B cell (primary cell): Measurements from ENCODE around the gene ACER2. TPM values are rescaled to one million over a fixed set of nuclear protein-coding genes. Genes with fewer than 3 reads are reported as not detected.

Experiments
- ATAC-seq: fragments of 200-7000 bp; cut with Tn5 transposase; one replicate; pipeline ENCODE4 v1.10.0; 2021; ENCODE audit warnings: low read depth, mild to moderate bottlenecking, moderate number of reproducible peaks, moderate library complexity
- CTCF ChIA-PET: fragments of 350-600 bp; sonication (Branson Sonifier 250); formaldehyde crosslinking; loops from one replicate; lab custom pipeline; 2021; ENCODE audit warnings: antibody characterized with exemption, inconsistent platforms; lab: Charles Lee
- POLR2A ChIA-PET: fragments of 350-600 bp; sonication (Branson Sonifier 250); formaldehyde crosslinking; loops from one replicate; lab custom pipeline; 2021; ENCODE audit warnings: antibody characterized with exemption; lab: Charles Lee
- DNase-seq: peaks from one replicate; pipeline ENCODE4 v3.0.0; 2013
- H2AFZ ChIP-seq: 2 replicates; pipeline ENCODE4 v1.6.1; 2012; ENCODE audit warnings: mild to moderate bottlenecking, low read depth, low read length; ENCODE audit not compliant: insufficient read depth, poor library complexity, severe bottlenecking
- H3K27ac ChIP-seq, 2 donors: 1 replicate in 1 of 2; 2 replicates in 1 of 2; pipeline ENCODE4 v1.5.1; 2012 to 2013; ENCODE audit warnings: low read length in 2 of 2, mild to moderate bottlenecking in 2 of 2, moderate library complexity in 1 of 2
- H3K27me3 ChIP-seq, 4 experiments: fragments of 200-600 bp in 1 of 4; sonication (generic) in 1 of 4; replicated peaks in 1 of 4; 1 replicate in 2 of 4; 2 replicates in 2 of 4; pipeline versions ENCODE4 v1.6.1 to v1.7.0; 2013 to 2016; ENCODE audit warnings: low read length in 3 of 4, mild to moderate bottlenecking in 2 of 4, mixed read lengths in 1 of 4, moderate library complexity in 1 of 4; ENCODE audit not compliant: insufficient read depth in 4 of 4, control insufficient read depth in 3 of 4; ENCODE audit errors: control extremely low read depth in 1 of 4
- H3K36me3 ChIP-seq, 2 experiments: replicated peaks in 1 of 2; 1 replicate in 1 of 2; 2 replicates in 1 of 2; pipeline versions ENCODE4 v1.6.1 to v1.7.1; 2013; ENCODE audit warnings: low read length in 1 of 2; ENCODE audit not compliant: insufficient read depth in 2 of 2, control insufficient read depth in 1 of 2; ENCODE audit errors: control extremely low read depth in 1 of 2, extremely low read depth in 1 of 2
- H3K4me1 ChIP-seq, 2 donors: fragments of 200-600 bp in 1 of 2; sonication (generic) in 1 of 2; 1 replicate in 1 of 2; 2 replicates in 1 of 2; pipeline versions ENCODE4 v1.5.1 to v1.6.1; 2013 to 2017; ENCODE audit warnings: low read length in 2 of 2; ENCODE audit not compliant: control insufficient read depth in 2 of 2, insufficient read depth in 2 of 2
- H3K4me2 ChIP-seq: replicated peaks from 2 replicates; pipeline ENCODE3; 2012; ENCODE audit warnings: mild to moderate bottlenecking, low read depth, low read length; ENCODE audit not compliant: poor library complexity, severe bottlenecking
- H3K4me3 ChIP-seq, 5 experiments: fragments of 200-600 bp in 1 of 5; sonication (generic) in 1 of 5; 1 replicate in 3 of 5; 2 replicates in 2 of 5; pipeline versions ENCODE4 v1.5.1 to v1.7.0; 2011 to 2016; ENCODE audit warnings: low read length in 4 of 5, mild to moderate bottlenecking in 4 of 5, low read depth in 2 of 5, control low read depth in 1 of 5, moderate library complexity in 1 of 5; ENCODE audit not compliant: insufficient read depth in 1 of 5; ENCODE audit errors: control extremely low read depth in 1 of 5, extremely low read depth in 1 of 5
- H3K79me2 ChIP-seq: fragments of 200-600 bp; sonication (generic); one replicate; pipeline ENCODE4 v1.6.0; 2016; ENCODE audit warnings: low read length; ENCODE audit not compliant: control insufficient read depth, insufficient read depth
- H3K9ac ChIP-seq: fragments of 200-600 bp; sonication (generic); 2 replicates; pipeline ENCODE4 v1.6.1; 2017; ENCODE audit warnings: mild to moderate bottlenecking, low read length, moderate library complexity
- H3K9me3 ChIP-seq, 3 donors: one replicate each; pipeline versions ENCODE4 v1.6.1 to v1.7.1; 2013; ENCODE audit warnings: low read length in 2 of 3; ENCODE audit not compliant: control insufficient read depth in 2 of 3, insufficient read depth in 1 of 3; ENCODE audit errors: control extremely low read depth in 1 of 3
- H4K20me1 ChIP-seq: 2 replicates; pipeline ENCODE4 v1.6.0; 2012; ENCODE audit warnings: mild to moderate bottlenecking, low read length; ENCODE audit not compliant: insufficient read depth, control insufficient read depth, poor library complexity, severe bottlenecking
- H3K27ac Mint-ChIP-seq: one replicate; pipeline ENCODE4 v1.8.0; 2021; ENCODE audit warnings: mixed read lengths
- H3K27me3 Mint-ChIP-seq: one replicate; pipeline ENCODE4 v1.8.0; 2021; ENCODE audit warnings: mixed read lengths
- H3K4me1 Mint-ChIP-seq: one replicate; pipeline ENCODE4 v1.8.0; 2021; ENCODE audit warnings: mixed read lengths
- H3K4me3 Mint-ChIP-seq: one replicate; pipeline ENCODE4 v1.8.0; 2021; ENCODE audit warnings: mixed read lengths
- H3K9me3 Mint-ChIP-seq: one replicate; pipeline ENCODE4 v1.8.0; 2022; ENCODE audit warnings: mixed read lengths; ENCODE audit not compliant: insufficient read depth
- EZH2 ChIP-seq: IDR thresholded peaks from 2 replicates; pipeline ENCODE4 v1.6.1; 2012; ENCODE audit warnings: borderline replicate concordance, low read depth, mild to moderate bottlenecking, moderate library complexity, low read length; ENCODE audit not compliant: insufficient read depth, poor library complexity, severe bottlenecking
- WGBS: methylation state at CpG from one replicate; pipeline ENCODE4 v1.1.5; 2013; ENCODE audit warnings: missing lambda C conversion rate; ENCODE audit not compliant: insufficient coverage; 5-methylcytosine and 5-hydroxymethylcytosine counted together
- intact Hi-C: fragments of 100-400 bp; cut with micrococcal nuclease; formaldehyde crosslinking; loops from one replicate; pipeline ENCODE4 v1.10.0; 2022
- polyA plus RNA-seq: library from polyadenylated mRNA; depleted of rRNA; stranded (reverse); fragments of >200 nt; gene quantifications from 2 replicates; pipeline ENCODE4 v1.2.3, GENCODE V29; 2012
- total RNA-seq, 2 donors: library from RNA; stranded (reverse); fragments of 120-200 nt in 1 of 2; gene quantifications; 1 replicate in 1 of 2; 2 replicates in 1 of 2; pipeline versions ENCODE4 v1.2.3 to v1.2.4, GENCODE V29; 2013 to 2022
- TF ChIP-seq, protein P1 (sequence below): fragments of 200-600 bp; IDR thresholded peaks from one replicate; pipeline ENCODE4 v1.8.0; 2022; ENCODE audit warnings: antibody characterized with exemption, mild to moderate bottlenecking

ACER2 gene
- total and polyA plus RNA-seq, 2 donors (not counting 1 experiment from before 2014, with no cell fraction given), result 1.1 to 5.5 TPM

DNA sequence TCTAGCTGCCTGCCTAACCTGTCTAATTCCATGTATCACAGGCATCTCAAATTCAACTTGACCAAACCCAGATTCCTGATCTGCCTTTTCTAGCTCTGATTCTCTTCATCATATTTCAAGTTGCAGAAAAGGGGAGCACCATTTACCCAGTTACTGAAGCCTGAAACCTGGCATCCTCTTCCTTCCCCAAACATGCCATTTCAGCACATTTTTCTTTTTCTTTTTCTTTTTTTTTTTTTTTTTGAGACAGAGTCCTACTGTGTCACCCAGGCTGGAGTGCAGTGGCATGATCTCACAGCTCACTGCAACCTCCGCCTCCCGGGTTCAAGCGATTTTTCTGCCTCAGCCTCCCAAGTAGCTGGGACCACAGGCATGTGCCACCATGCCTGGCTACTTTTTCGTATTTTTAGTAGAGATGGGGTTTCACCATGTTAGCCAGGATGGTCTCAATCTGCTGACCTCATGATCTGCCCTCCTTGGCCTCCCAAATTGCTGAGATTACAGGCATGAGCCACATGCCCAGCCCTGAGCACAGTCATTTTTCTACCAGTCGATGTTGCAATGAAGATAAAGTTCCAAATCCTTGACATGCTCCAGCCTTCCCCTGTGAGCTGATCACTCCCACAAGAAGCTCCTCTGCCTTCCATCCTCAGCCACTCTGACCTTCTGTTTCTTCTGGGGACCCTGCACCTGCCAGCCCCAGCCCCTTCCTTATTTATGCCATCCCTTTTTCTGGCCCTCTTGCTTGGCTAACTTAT, 32.2 kb downstream of the ACER2 start:
- Mint-ChIP-seq H3K9me3 (no peaks in the 10 kb centered on the region), H3K4me1 (peaks cover 18% of the 10 kb centered on the region), H3K4me3 (peak overlapping the region; percentile 72), H3K27ac (peak overlapping the region; percentile 1), H3K27me3 (no peaks in the 10 kb centered on the region)
- Histone ChIP-seq H3K4me2 (peak overlapping the region; percentile 81), H3K27ac (peak overlapping the region; percentile 57 to 81), H3K4me3 (peak overlapping the region in 4 of 5 experiments; percentile 23 to 63 (median 53)), H3K9me3 (no peaks in the 10 kb centered on the region), H3K9ac (peak overlapping the region; percentile 70), H3K4me1 (peaks cover 15 to 19% of the 10 kb centered on the region in 2 donors), H3K79me2 (no peaks in the 10 kb centered on the region), H3K27me3 (no peaks in the 10 kb centered on the region), H3K36me3 (no peaks in the 10 kb centered on the region), H4K20me1 (no peaks in the 10 kb centered on the region), H2AFZ (peak overlapping the region; percentile 94)
- 100% methylated on average over 5 of the region's 5 CpGs for WGBS
- peak; percentile 15 for DNase-seq
- TF ChIP-seq, protein P1, sequence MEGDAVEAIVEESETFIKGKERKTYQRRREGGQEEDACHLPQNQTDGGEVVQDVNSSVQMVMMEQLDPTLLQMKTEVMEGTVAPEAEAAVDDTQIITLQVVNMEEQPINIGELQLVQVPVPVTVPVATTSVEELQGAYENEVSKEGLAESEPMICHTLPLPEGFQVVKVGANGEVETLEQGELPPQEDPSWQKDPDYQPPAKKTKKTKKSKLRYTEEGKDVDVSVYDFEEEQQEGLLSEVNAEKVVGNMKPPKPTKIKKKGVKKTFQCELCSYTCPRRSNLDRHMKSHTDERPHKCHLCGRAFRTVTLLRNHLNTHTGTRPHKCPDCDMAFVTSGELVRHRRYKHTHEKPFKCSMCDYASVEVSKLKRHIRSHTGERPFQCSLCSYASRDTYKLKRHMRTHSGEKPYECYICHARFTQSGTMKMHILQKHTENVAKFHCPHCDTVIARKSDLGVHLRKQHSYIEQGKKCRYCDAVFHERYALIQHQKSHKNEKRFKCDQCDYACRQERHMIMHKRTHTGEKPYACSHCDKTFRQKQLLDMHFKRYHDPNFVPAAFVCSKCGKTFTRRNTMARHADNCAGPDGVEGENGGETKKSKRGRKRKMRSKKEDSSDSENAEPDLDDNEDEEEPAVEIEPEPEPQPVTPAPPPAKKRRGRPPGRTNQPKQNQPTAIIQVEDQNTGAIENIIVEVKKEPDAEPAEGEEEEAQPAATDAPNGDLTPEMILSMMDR, result no peak
- TF ChIP-seq EZH2, result no peak
- POLR2A ChIA-PET, result interaction anchor here (0.6 kb wide), 1 partner anchor 29 kb away, joined by 3 read pairs; no protein-coding TSS in a partner anchor
- CTCF ChIA-PET, result interaction anchor here (1.0 to 2.8 kb wide), 3 partner anchors 16 to 24 kb away, joined by 3 to 10 read pairs (median 5); no protein-coding TSS in a partner anchor
- ATAC-seq, result no peak
- intact Hi-C loops, result no loop called here

DNA sequence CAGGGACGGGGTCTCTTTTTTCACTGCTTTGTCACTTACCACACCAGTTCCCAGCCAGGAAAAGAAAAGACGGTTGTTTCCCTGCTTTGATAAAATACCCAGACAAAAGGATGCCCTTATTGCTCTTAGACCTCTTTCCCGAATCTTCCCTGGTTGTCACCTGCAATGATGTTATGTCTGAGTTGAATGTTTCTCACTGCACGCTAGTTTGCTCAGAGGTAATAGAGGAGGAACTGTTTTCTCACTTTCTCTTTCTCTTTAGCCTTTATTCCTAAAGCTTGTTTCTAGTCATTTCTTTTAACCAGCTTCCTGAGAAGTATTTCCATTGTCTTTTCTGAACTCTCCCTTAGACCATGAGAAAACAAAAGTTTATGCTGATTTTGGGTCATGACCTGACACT, 32.9 kb downstream of the ACER2 start:
- Histone ChIP-seq H3K9me3 (no peaks in the 10 kb centered on the region), H3K79me2 (no peaks in the 10 kb centered on the region), H3K36me3 (no peaks in the 10 kb centered on the region), H3K9ac (peak overlapping the region; percentile 70), H3K27ac (peak overlapping the region; percentile 57 to 81), H3K4me2 (peak overlapping the region; percentile 81), H3K27me3 (no peaks in the 10 kb centered on the region), H3K4me1 (peaks cover 15 to 19% of the 10 kb centered on the region in 2 donors), H4K20me1 (no peaks in the 10 kb centered on the region), H3K4me3 (peak overlapping the region; percentile 23 to 63 (median 55)), H2AFZ (peak overlapping the region; percentile 94)
- peak; percentile 53 for DNase-seq
- no peak for TF ChIP-seq EZH2
- TF ChIP-seq, protein P1, result no peak
- Mint-ChIP-seq H3K9me3 (no peaks in the 10 kb centered on the region), H3K4me1 (peaks cover 18% of the 10 kb centered on the region), H3K27ac (peak overlapping the region; percentile 51), H3K4me3 (peak overlapping the region; percentile 72), H3K27me3 (no peaks in the 10 kb centered on the region)
- ChIA-PET POLR2A (no interaction called here), CTCF (interaction anchor here (0.7 to 1.0 kb wide), 3 partner anchors 15 to 357 kb away, joined by 3 to 5 read pairs (median 3); no protein-coding TSS in a partner anchor)
- WGBS, result 50% methylated on average over 1 of the region's 4 CpGs
- intact Hi-C loops, result no loop called here
- peak; percentile 67 for ATAC-seq
